HEK293 (cell line): ENCODE data around the gene KRT82.

Experiments used
- CTCF ChIA-PET: fragments of 350-600 bp; formaldehyde crosslinking; extraction: SDS; loops from one replicate; lab custom pipeline; 2021; ENCODE audit warnings: antibody characterized with exemption; lab: Yijun Ruan, JAX
- POLR2A ChIA-PET: fragments of 300-600 bp; formaldehyde crosslinking; extraction: SDS; loops from one replicate; lab custom pipeline; 2020; ENCODE audit warnings: antibody characterized with exemption, inconsistent platforms; lab: Yijun Ruan, JAX
- H3K27ac ChIP-seq: fragments of 200-500 bp; sonication (Bioruptor generic); 2 replicates; pipeline ENCODE4 v1.5.1; 2014; ENCODE audit warnings: low read depth, low read length, control low read depth, inconsistent platforms; ENCODE audit errors: extremely low read depth
- H3K36me3 ChIP-seq, 2 experiments: fragments of 200-500 bp in 1 of 2; sonication (Bioruptor generic) in 1 of 2; 1 replicate in 1 of 2; 2 replicates in 1 of 2; pipeline ENCODE4 v1.5.1; 2014 to 2017; ENCODE audit warnings: inconsistent platforms in 2 of 2, low read length in 2 of 2; ENCODE audit not compliant: control insufficient read depth in 2 of 2, insufficient read depth in 1 of 2
- H3K4me1 ChIP-seq: fragments of 200-500 bp; sonication (Bioruptor generic); 2 replicates; pipeline ENCODE4 v1.5.1; 2014; ENCODE audit warnings: mild to moderate bottlenecking, low read length, inconsistent platforms; ENCODE audit not compliant: control insufficient read depth, insufficient read depth
- H3K4me3 ChIP-seq: 2 replicates; pipeline ENCODE4 v1.5.1; 2011; ENCODE audit warnings: low read depth, mild to moderate bottlenecking, control low read depth, low read length, moderate library complexity
- H3K9me3 ChIP-seq: fragments of 200-500 bp; sonication (Bioruptor generic); 2 replicates; pipeline ENCODE4 v1.5.1; 2014; ENCODE audit warnings: low read depth, low read length, inconsistent platforms; ENCODE audit not compliant: control insufficient read depth, insufficient read depth
- GLIS1 ChIP-seq: fragments of 450-650 bp; formaldehyde crosslinking; IDR thresholded peaks from 2 replicates; pipeline ENCODE4 v1.5.1; 2016; ENCODE audit warnings: missing biosample characterization, missing genetic modification characterization
- HIC1 ChIP-seq: fragments of 450-650 bp; formaldehyde crosslinking; IDR thresholded peaks from 2 replicates; pipeline ENCODE4 v1.5.1; 2016; ENCODE audit warnings: missing biosample characterization, missing genetic modification characterization
- IKZF3 ChIP-seq: fragments of 450-650 bp; IDR thresholded peaks from 2 replicates; pipeline ENCODE4 v1.5.0; 2018; ENCODE audit warnings: missing biosample characterization, mild to moderate bottlenecking, missing genetic modification characterization, moderate library complexity
- INSM2 ChIP-seq: fragments of 450-650 bp; formaldehyde crosslinking; IDR thresholded peaks from 2 replicates; pipeline ENCODE4 v1.5.1; 2016; ENCODE audit warnings: missing biosample characterization, missing genetic modification characterization
- KLF1 ChIP-seq: fragments of 450-650 bp; formaldehyde crosslinking; IDR thresholded peaks from 2 replicates; pipeline ENCODE4 v1.5.1; 2016; ENCODE audit warnings: missing biosample characterization, missing genetic modification characterization
- OVOL3 ChIP-seq: fragments of 450-650 bp; formaldehyde crosslinking; IDR thresholded peaks from 2 replicates; pipeline ENCODE4 v1.5.1; 2016; ENCODE audit warnings: missing biosample characterization, missing genetic modification characterization
- SP2 ChIP-seq: fragments of 450-650 bp; formaldehyde crosslinking; IDR thresholded peaks from 2 replicates; pipeline ENCODE4 v1.5.1; 2016; ENCODE audit warnings: missing biosample characterization, missing genetic modification characterization
- WT1 ChIP-seq: fragments of 450-650 bp; formaldehyde crosslinking; IDR thresholded peaks from 2 replicates; pipeline ENCODE4 v1.5.1; 2016; ENCODE audit warnings: missing biosample characterization, missing genetic modification characterization
- ZBTB20 ChIP-seq: fragments of 450-650 bp; formaldehyde crosslinking; IDR thresholded peaks from 2 replicates; pipeline ENCODE4 v1.5.1; 2016; ENCODE audit warnings: missing biosample characterization, missing genetic modification characterization
- ZBTB21 ChIP-seq: fragments of 450-650 bp; formaldehyde crosslinking; IDR thresholded peaks from 2 replicates; pipeline ENCODE4 v1.5.1; 2017; ENCODE audit warnings: missing biosample characterization, missing genetic modification characterization
- ZBTB26 ChIP-seq: fragments of 450-650 bp; formaldehyde crosslinking; optimal IDR thresholded peaks from 2 replicates; pipeline ENCODE3; 2016; ENCODE audit warnings: missing biosample characterization, mild to moderate bottlenecking, missing genetic modification characterization
- ZBTB48 ChIP-seq: fragments of 450-650 bp; formaldehyde crosslinking; IDR thresholded peaks from 2 replicates; pipeline ENCODE4 v1.5.1; 2016; ENCODE audit warnings: missing biosample characterization, missing genetic modification characterization
- ZBTB49 ChIP-seq: fragments of 450-650 bp; formaldehyde crosslinking; IDR thresholded peaks from 2 replicates; pipeline ENCODE4 v1.5.1; 2016; ENCODE audit warnings: missing biosample characterization, missing genetic modification characterization, low read depth
- ZNF146 ChIP-seq: fragments of 450-650 bp; formaldehyde crosslinking; IDR thresholded peaks from 2 replicates; pipeline ENCODE4 v1.5.1; 2016; ENCODE audit warnings: missing biosample characterization, missing genetic modification characterization
- ZNF223 ChIP-seq: fragments of 450-650 bp; formaldehyde crosslinking; IDR thresholded peaks from 2 replicates; pipeline ENCODE4 v1.5.1; 2016; ENCODE audit warnings: missing biosample characterization, missing genetic modification characterization
- ZNF292 ChIP-seq: fragments of 450-650 bp; formaldehyde crosslinking; IDR thresholded peaks from 2 replicates; pipeline ENCODE4 v1.5.1; 2016; ENCODE audit warnings: low read depth, missing biosample characterization, missing genetic modification characterization, borderline replicate concordance
- ZNF416 ChIP-seq: fragments of 450-650 bp; formaldehyde crosslinking; IDR thresholded peaks from 2 replicates; pipeline ENCODE4 v1.5.1; 2016; ENCODE audit warnings: missing biosample characterization, missing genetic modification characterization
- ZNF473 ChIP-seq: fragments of 450-650 bp; formaldehyde crosslinking; IDR thresholded peaks from 2 replicates; pipeline ENCODE4 v1.5.1; 2017; ENCODE audit warnings: missing biosample characterization, missing genetic modification characterization
- ZNF510 ChIP-seq: fragments of 450-650 bp; formaldehyde crosslinking; IDR thresholded peaks from 2 replicates; pipeline ENCODE4 v1.5.1; 2018; ENCODE audit warnings: mild to moderate bottlenecking, missing genetic modification characterization, missing biosample characterization; ENCODE audit not compliant: insufficient replicate concordance
- ZNF561 ChIP-seq: fragments of 450-650 bp; IDR thresholded peaks from 2 replicates; pipeline ENCODE4 v1.5.1; 2018; ENCODE audit warnings: missing biosample characterization, missing genetic modification characterization, borderline replicate concordance
- ZNF610 ChIP-seq: fragments of 450-650 bp; formaldehyde crosslinking; IDR thresholded peaks from 2 replicates; pipeline ENCODE4 v1.5.1; 2016; ENCODE audit warnings: missing biosample characterization, missing genetic modification characterization, borderline replicate concordance
- ZNF623 ChIP-seq: fragments of 450-650 bp; formaldehyde crosslinking; IDR thresholded peaks from 2 replicates; pipeline ENCODE4 v1.5.1; 2016; ENCODE audit warnings: missing biosample characterization, missing genetic modification characterization
- ZNF677 ChIP-seq: fragments of 450-650 bp; IDR thresholded peaks from 2 replicates; pipeline ENCODE4 v1.5.0; 2018; ENCODE audit warnings: missing biosample characterization, mild to moderate bottlenecking, missing genetic modification characterization, moderate library complexity
- ZNF692 ChIP-seq: fragments of 450-650 bp; formaldehyde crosslinking; IDR thresholded peaks from 2 replicates; pipeline ENCODE4 v1.5.1; 2016; ENCODE audit warnings: missing biosample characterization, missing genetic modification characterization
- TF ChIP-seq, protein P1 (sequence below): fragments of 450-650 bp; formaldehyde crosslinking; IDR thresholded peaks from 2 replicates; pipeline ENCODE4 v1.5.1; 2017; ENCODE audit warnings: missing biosample characterization, missing genetic modification characterization

The KRT82 gene

DNA sequence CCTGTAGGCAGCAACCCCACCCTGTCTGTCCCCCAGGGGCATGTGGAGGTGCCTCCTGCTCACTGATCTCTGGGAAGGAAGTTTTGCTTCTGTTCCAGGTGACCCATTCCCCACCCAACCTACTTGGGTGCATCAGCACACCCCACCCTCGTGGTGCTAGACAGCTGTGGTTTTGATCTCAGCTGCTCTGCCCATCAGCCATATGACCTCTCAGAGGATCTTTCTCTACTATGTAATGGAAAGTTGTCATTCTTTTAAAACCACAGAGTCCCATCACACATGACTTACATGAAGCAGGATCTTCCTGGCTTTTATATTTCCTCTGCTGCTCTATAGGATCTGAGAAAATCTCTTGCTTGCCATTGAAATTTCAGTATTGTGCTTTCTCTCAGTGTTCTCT is 13.5 kb upstream of the KRT82 start:
- Histone ChIP-seq H3K9me3 (no peaks in the 10 kb centered on the region), H3K27ac (no peak overlapping the region), H3K4me1 (no peaks in the 10 kb centered on the region), H3K36me3 (no peaks in the 10 kb centered on the region)
- POLR2A ChIA-PET: no interaction called here
- TF ChIP-seq SP2 (tag by site-specific recombination) (no peak), ZNF692 (no peak), ZNF623 (no peak), ZNF677 (tag by site-specific recombination) (no peak), ZNF416 (no peak), KLF1 (tag by site-specific recombination) (no peak), OVOL3 (tag by site-specific recombination) (no peak), IKZF3 (tag by site-specific recombination) (no peak), WT1 (tag by site-specific recombination) (no peak), ZBTB21 (tag by site-specific recombination) (no peak), ZNF510 (no peak), GLIS1 (tag by site-specific recombination) (no peak), ZBTB20 (tag by site-specific recombination) (no peak)
- TF ChIP-seq, all 188 proteins: peak for 0
- H3K4me3 ChIP-seq: no peak overlapping the region
- CTCF ChIA-PET: interaction anchor here (0.6 to 0.7 kb wide), 2 partner anchors 19 to 46 kb away, joined by 3 to 5 read pairs; no protein-coding TSS in a partner anchor

DNA sequence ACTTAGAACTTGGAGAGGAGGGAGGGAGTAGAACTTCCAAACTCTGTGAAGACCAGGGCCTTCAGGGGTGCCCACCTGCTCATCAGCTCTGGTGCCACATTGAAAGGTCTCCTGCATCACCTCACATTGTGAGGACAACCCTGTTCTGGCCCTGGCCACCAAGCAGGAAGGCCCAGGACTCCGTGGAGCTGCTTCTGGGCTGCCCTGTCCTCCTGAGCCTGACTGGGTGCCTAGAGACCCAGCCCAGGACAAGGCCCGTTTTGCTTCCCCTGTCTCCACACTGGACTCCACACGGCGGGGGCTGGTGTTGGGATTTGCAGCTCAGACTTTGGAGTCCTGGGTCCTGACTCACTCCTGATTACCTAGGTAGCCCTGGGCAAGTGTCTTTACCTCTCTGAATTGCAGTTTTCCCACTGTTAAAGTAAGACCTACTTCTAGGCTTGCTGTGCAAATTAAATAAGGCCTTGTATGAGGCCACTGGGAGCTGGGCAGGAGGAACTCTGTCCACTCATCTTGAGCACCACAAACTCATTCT is 12.5 kb upstream of the KRT82 start:
- no peaks in the 10 kb centered on the region for H3K36me3 ChIP-seq
- H3K4me3 ChIP-seq: no peak overlapping the region
- ChIA-PET POLR2A (no interaction called here), CTCF (interaction anchor here (1.0 kb wide), 1 partner anchor 23 kb away, joined by 4 read pairs; no protein-coding TSS in a partner anchor)
- H3K4me1 ChIP-seq: no peaks in the 10 kb centered on the region
- no peaks in the 10 kb centered on the region for H3K9me3 ChIP-seq
- H3K27ac ChIP-seq: no peak overlapping the region
- no peak for TF ChIP-seq ZNF223
- TF ChIP-seq ZBTB48 (tag by site-specific recombination): no peak
- no peak for TF ChIP-seq ZBTB26 (tag by site-specific recombination)
- TF ChIP-seq, protein P1, sequence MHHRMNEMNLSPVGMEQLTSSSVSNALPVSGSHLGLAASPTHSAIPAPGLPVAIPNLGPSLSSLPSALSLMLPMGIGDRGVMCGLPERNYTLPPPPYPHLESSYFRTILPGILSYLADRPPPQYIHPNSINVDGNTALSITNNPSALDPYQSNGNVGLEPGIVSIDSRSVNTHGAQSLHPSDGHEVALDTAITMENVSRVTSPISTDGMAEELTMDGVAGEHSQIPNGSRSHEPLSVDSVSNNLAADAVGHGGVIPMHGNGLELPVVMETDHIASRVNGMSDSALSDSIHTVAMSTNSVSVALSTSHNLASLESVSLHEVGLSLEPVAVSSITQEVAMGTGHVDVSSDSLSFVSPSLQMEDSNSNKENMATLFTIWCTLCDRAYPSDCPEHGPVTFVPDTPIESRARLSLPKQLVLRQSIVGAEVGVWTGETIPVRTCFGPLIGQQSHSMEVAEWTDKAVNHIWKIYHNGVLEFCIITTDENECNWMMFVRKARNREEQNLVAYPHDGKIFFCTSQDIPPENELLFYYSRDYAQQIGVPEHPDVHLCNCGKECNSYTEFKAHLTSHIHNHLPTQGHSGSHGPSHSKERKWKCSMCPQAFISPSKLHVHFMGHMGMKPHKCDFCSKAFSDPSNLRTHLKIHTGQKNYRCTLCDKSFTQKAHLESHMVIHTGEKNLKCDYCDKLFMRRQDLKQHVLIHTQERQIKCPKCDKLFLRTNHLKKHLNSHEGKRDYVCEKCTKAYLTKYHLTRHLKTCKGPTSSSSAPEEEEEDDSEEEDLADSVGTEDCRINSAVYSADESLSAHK: no peak
- no peak for TF ChIP-seq ZNF473
- no peak for TF ChIP-seq ZNF610
- TF ChIP-seq HIC1 (tag by site-specific recombination): no peak
- no peak for TF ChIP-seq ZNF561 (tag by site-specific recombination)
- TF ChIP-seq ZBTB49: no peak
- TF ChIP-seq ZNF292: no peak
- TF ChIP-seq IKZF3 (tag by site-specific recombination): no peak
- no peak for TF ChIP-seq INSM2
- no peak for TF ChIP-seq ZNF146 (tag by site-specific recombination)
